ENCODE data around the gene GCNT2.
A peak's percentile ranks its signal among the peaks of the same experiment; 100 is the strongest.
"Not testable (repeated sequence)": the region's sequence is repeated elsewhere in the genome, so short reads cannot be mapped to it uniquely, and the experiment has no call there.

GCNT2 gene

DNA sequence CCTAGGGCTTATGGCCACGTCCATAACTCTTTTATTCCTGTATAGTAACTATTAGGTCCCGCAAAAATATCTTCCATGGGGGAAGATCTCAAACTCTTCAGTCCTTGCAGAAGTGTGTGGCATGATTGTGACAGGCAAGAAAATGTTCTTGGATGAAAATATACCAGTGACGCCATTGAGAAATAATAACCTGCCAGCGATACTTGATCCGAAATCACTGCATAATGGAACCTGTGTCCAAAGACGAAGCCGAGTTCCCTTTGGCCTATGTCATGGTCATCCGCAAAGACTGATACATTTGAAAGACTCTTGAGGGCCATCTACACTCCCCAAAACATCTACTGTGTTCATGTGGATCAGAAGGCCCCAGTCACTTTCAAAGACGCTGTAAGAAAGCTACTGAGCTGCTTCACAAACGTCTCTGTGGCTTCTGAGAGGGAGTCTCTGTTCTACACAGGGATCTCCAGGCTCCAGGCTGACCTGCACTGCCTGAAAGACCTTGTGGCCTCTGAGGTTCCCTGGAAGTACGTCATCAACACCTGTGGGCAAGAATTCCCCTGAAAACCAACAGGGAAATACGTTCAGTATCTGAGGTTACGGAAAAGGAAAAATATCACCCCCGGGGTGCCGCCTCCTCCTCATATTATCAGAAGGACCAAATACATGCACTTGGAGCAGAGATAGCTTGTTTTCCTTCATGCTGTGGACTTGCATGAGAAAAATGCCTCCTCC, 6.9 kb upstream of the GCNT2 start:
- no peak for DNase-seq

GRCh38 chr6:10516953-10517352, 4.2 kb upstream of the GCNT2 start:
- peak; percentile 45 for DNase-seq

DNA sequence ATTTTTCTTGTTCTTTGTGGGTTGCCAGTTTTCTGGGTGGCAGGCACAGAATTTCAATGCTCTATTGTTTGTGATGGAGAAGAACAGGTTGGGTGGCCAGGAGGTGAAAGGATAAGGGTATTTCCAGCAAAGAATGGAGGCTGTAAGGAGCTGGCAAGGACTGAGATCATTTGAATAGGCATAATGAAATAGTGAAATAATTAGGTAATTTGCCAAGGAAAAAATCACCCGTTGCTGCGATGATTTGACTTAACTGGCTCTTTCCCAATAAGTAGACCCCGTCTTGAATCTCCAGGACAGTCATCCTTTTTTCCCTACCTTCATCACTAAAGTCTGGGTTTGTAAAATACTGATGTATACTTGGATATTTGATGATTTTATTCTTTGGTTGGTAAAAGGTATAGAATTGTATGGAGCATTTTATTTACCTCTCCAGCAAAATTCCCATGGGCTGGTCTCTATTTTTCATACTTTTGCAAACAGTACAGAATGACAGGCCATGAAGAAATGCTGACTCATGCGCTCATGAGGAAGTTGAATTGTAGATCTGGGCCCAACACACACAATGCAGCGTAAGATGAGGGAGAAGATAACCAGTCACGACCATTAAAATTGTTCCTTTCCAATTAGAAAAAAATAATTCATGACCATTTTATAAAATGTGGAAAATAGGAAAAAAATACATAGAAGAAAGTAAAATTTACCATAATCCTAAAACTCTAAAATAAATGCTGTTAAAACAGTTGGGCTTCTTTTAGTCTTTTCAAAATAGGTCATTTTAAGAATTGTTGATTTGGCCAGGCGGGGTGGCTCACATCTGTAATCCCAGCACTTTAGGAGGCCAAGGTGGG, 2.4 kb upstream of the GCNT2 start:
- peak; percentile 83 for DNase-seq

- peak; percentile 56 for DNase-seq
Measured at GRCh38 chr6:10519408-10519697, 1.8 kb upstream of the GCNT2 start.

GRCh38 chr6:10520468-10520867, 683 bp upstream of the GCNT2 start:
- peak; percentile 70 for DNase-seq

GRCh38 chr6:10522929-10523573, 1.9 kb downstream of the GCNT2 start:
- DNase-seq = no peak

GRCh38 chr6:10526156-10526555, 5.0 kb downstream of the GCNT2 start:
- no peak for DNase-seq

DNA sequence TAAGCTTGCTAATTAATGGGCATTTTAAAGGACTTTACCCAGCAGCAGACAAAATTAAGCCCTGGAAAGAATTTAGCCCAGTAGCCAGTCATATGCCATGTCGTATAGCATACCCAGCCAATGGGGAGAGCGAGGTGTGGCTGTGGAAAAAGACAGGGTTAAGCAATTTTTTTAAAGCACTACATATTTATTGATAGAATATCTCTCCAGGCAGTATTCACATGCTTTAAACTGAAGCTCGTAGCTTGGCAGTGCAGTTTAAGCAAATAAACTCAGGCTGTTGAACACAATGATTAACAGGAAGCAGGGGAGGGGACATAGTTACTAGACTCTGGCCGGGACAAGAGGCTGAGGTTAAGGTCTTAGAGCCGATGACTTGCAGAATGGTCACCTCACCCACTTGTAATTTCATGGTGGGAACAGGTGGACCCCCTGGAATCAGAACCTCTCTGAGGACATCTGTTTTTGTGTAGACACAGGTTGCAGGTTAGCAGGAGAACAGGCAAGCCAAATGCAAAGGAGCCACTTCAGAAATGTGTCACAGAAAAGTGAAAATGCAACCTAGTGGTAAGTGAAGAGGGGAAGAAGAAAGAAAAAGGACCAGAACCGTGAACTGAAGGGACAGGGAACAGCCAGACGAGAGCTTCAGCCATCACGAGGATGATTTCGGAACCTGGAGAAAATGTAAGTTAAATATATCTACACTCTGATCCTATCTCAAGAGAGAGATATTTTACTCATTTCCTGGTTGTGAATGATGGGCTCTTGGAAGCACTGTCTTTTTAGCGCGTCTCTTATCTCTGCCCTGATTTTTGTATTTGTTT, 7.2 kb downstream of the GCNT2 start:
- peak; percentile 76 for DNase-seq

DNA sequence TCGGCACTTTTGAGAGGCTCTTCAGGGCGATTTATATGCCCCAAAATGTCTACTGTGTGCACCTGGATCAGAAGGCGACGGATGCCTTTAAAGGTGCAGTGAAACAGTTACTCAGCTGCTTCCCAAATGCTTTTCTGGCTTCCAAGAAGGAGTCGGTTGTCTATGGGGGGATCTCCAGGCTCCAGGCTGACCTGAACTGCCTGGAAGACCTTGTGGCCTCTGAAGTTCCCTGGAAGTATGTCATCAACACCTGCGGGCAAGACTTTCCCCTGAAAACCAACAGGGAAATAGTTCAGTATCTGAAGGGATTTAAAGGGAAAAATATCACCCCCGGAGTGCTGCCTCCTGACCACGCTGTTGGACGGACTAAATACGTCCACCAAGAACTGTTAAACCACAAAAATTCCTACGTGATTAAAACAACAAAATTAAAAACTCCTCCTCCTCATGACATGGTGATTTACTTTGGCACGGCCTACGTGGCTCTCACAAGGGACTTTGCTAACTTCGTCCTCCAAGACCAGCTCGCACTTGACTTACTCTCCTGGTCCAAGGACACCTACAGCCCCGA, 8.2 kb downstream of the GCNT2 start:
- peak; percentile 46 for DNase-seq

- not testable (repeated sequence) for DNase-seq
Measured at GRCh38 chr6:10529828-10530374, 8.8 kb downstream of the GCNT2 start.

GRCh38 chr6:10531503-10531902, 10.4 kb downstream of the GCNT2 start:
- DNase-seq = peak; percentile 85

GRCh38 chr6:10531942-10532341, 10.8 kb downstream of the GCNT2 start:
- DNase-seq = peak; percentile 80

DNA sequence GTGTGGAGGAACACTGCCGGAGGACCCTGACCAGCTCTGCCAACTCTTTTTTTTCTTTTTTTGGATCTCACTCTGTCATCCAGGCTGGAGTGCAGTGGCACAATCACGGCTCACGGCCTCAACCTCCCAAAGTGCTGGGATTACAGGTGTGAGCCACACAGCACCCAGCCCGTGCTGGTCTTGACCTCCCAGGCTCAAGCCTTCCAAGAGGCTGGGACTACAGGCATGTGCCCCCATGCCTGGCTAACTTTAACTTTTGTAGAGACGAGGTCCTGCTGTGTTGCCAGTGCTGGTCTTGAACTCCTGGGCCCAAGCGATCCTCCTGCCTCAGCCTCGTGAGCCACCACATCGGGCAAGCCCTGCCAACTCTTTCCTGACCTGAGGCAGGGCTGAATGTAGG, 11.2 kb downstream of the GCNT2 start:
- DNase-seq = no peak

GRCh38 chr6:10534419-10534762, 13.2 kb downstream of the GCNT2 start:
- no peak for DNase-seq

- peak; percentile 68 for DNase-seq
Measured at GRCh38 chr6:10535193-10535592, 14.0 kb downstream of the GCNT2 start.

- DNase-seq = no peak
Measured at GRCh38 chr6:10537726-10538125, 16.6 kb downstream of the GCNT2 start.

DNA sequence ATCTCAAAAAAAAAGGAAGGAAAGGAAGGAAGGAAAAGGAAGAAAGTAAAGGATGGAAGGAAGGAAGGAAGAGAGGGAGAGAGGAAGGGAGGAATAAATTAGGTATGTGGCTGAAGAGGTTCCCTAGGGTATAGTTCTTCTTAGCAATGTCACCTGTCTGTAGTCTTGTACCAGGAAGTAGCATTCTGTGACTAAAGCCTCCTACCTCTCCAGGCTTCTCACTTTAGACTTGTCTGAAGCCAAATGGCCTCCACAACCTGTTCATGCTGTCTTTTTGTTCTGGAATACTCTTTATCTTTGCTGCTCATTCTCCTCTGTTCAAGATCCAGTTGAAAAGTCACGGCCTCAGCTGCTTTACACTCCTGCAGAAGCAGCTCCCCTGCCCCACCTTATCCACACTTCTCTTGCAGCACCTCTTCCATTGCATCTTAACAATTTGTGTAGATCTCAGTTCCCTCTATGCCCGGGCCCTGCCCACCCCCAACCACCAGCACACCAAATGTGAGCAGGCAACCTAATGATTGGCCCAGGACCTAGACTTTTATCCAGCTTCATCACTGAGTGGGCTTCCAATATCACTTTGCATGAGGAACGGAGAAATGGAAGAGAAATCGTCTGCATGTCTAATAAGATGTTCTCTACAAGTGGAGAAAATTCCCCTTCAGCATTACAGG, 19.1 kb downstream of the GCNT2 start:
- DNase-seq = no peak

GRCh38 chr6:10541591-10541990, 20.4 kb downstream of the GCNT2 start:
- DNase-seq = no peak

- peak; percentile 76 for DNase-seq
Measured at GRCh38 chr6:10542213-10542612, 21.1 kb downstream of the GCNT2 start.

DNA sequence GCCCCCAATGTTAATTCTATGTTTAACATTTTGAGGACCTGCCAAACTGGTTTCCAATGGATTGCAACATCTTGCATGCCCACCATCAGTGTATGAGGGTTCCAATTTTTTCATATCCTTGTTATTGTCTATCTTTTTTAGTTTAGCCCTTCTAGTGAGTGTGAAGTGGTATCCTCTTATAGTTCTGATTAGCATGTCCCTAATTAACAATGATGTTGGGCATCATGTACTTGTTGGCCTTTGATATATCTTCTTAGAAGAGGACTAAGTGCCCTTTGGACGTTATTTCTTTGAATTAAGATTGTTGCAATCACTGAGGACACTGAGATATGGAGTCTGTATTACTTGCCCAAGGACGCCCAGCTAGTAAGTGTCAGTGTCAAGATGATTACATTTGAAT, 22.3 kb downstream of the GCNT2 start:
- DNase-seq = no peak

GRCh38 chr6:10545482-10545881, 24.3 kb downstream of the GCNT2 start:
- no peak for DNase-seq

GRCh38 chr6:10547809-10548208, 26.7 kb downstream of the GCNT2 start:
- DNase-seq = no peak
